GM19438 (cell line): ENCODE results near the gene TIMM29.

ENCODE experiments used
- ATAC-seq: cut with Tn5 transposase; IDR thresholded peaks from one replicate; pipeline ENCODE4 v1.9.1; 2021; ENCODE audit warnings: low read depth; ENCODE audit not compliant: unreplicated experiment

Gene TIMM29

GRCh38 chr19:10911579-10912363 lies 16.8 kb upstream of the TIMM29 start:
- no peak for ATAC-seq

GRCh38 chr19:10912619-10913018 lies 16.0 kb upstream of the TIMM29 start:
- no peak for ATAC-seq

GRCh38 chr19:10913716-10914340 lies 14.8 kb upstream of the TIMM29 start:
- no peak for ATAC-seq

DNA sequence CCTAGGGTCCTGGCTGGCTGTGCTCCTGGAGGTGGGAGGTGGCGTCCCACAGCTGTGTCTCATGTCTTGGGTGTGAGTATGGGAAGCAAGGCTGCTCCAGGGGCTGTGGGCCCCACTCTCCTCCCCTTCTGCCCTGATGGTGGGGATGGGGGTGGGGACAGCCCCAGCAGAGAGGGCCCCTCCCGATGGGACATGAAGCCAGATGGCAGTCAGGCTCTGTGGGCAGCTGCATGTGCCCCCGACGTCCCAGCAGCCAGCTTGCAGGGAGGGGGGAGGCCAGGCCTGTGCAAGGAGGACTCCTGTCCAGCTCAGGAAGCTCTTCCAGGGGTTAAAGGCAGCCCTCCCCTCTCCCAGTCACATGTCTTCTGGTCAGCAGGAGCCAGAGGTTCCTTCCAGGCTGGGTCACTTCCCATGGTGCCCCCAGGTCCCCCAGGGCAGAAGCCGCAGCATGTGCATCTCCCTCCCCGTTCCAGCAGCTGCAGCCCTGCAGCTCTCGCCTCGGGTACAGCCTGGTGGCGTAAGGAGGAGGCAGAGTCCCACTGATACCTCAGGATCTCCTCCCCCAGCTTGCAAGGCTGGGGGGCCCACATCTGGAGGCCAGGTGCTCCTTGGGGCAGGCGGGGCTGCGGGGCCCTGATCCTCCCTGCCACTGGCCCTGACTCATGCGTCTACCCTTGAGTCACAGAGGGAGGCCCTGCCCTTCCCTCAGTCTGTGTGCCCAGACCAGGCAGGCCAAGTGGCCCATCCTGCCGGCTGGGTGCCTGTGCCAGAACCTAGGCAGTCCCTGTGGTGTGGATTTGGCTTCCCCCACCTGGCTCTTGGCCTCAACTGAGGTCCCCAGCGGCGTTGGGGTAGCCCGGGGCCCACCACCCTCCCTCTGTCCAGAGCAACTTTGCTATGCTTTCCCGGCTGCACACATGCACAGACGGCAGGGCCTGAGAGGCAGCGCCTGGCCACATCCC lies 13.2 kb upstream of the TIMM29 start:
- ATAC-seq, result no peak

- no peak for ATAC-seq
Measured at GRCh38 chr19:10916602-10917001, 12.0 kb upstream of the TIMM29 start.

GRCh38 chr19:10918359-10918758 lies 10.3 kb upstream of the TIMM29 start:
- no peak for ATAC-seq

GRCh38 chr19:10919352-10920287 lies 9.0 kb upstream of the TIMM29 start:
- no peak for ATAC-seq

DNA sequence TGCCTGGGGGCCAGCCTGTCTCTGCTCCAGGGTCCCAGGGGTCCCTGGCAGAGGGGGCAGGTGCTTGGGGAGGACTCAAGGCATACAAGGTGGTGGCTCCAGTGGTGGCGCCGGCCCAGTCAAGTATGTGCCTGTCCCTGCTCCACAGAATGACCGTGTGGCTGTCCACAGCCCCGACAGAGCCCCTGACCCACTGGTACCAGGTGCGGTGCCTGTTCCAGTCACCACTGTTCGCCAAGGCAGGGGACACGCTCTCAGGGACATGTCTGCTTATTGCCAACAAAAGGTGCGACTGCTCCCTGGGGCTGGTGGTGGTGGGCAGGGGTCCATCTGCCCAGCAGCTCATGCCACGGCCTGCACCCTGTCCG lies 8.3 kb upstream of the TIMM29 start:
- no peak for ATAC-seq

DNA sequence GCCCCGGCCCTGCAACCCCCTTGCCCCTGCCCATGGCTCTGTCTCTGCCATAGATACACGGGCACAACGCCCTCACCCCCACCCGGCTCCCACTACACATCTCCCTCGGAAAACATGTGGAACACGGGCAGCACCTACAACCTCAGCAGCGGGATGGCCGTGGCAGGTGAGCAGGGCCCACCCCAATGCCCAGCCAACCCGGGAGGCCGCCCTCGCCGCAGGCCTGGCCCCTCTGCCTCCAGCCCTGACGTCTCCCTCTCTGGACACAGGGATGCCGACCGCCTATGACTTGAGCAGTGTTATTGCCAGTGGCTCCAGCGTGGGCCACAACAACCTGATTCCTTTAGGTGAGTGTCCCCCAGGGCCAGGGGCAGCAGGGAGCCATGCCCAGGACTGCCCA lies 7.8 kb upstream of the TIMM29 start:
- ATAC-seq, result no peak

GRCh38 chr19:10921199-10921909 lies 7.3 kb upstream of the TIMM29 start:
- ATAC-seq, result no peak

- no peak for ATAC-seq
Measured at GRCh38 chr19:10921910-10922637, 6.5 kb upstream of the TIMM29 start.

- no peak for ATAC-seq
Measured at GRCh38 chr19:10922638-10923014, 6.0 kb upstream of the TIMM29 start.

DNA sequence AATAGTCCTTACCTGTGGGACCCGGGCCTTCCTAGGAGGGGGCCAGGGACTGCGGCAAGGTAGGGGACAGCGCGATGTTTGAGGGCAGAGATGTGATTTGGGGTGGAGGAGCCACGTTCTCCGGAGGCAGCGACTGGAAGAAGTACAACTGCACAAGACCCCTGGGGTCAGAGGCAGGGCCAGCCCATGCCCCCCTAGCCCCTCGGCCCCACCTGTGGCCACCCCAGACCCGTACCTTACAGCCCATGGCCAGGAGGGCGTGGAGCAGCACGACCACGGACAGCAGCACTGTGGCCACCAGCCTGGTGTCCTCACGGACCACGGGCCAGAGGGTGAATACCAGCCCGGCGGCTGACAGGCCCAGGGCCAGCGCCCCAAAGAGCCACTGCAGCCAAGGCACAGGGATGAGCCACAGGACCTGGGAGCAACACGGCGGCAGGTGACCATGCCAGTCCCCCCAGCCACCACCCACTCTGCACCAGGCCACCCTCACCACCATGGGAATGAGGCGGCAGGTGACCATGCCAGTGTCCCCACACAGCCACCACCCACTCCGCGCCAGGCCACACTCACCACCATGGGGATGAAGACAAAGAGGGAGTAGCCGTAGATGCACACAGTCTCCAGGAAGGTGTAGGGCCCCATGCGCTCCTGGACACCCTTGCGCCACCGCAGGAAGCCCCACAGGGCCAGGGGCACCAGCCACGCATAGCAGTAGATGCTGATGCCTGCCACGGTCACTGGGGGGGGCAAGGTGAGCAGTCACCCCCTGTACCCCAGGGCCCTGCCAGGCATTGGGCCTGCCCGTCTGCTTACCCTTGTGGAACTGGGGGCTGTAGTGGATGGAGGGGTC lies 5.1 kb upstream of the TIMM29 start:
- no peak for ATAC-seq

DNA sequence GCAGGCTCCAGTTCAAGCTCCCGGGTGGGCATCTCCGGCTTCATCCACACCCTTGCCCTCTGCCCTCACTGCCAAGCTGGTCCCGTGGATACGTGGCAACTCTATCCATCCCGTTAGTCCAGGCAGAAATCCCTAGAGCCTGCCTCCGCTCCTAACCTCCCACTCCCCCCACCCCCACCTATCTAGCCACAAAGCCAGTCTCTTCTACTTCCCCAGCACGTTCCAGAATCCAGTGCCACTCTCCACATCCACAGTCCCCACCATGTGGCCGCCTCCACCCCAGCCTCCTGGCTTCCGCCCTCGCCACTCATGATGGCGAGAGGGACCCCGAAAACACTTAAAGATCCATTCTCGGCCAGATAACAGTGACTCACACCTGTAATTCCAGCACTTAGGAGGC lies 4.0 kb upstream of the TIMM29 start:
- ATAC-seq, result no peak

DNA sequence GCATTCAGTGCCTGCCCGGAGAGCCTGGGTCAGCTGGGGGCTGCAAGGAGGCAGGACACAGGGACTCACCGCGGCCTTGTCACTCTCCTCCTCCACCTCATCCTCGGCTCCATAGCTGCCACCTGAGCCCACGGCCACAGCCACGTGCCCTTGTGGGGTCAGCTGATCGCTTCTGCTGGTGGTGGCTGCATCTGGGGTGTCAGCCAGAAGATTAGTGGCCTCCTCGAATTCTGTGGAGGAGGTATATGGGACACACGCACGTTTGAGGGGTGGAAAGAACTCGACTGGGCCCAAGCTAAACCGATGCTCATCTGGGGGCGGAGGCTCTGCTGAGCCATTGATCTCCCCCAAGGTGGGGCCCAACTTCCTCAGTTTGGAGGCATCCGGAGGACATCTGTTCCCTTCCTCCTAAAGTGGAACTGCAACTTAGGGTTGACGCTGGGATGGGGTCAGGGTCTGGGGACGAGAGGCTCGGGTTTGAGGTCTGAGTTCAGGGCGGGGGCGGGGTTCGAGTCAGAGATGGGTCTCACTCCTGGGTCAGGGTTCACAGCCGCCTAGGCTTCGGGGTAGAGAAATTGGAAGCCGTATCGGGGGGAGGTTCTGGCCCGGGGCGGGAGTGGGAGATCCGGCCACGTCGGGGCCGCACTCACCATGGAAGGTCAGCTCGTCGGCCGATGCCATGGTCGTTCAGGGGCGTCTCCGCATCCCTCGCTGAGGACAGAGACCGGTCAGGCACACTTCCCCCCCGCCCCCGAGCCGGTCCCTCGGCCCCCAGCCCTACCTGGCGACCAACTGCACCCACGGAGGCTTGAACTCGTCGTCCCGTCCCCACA lies 665 bp upstream of the TIMM29 start:
- peak; percentile 4 for ATAC-seq

DNA sequence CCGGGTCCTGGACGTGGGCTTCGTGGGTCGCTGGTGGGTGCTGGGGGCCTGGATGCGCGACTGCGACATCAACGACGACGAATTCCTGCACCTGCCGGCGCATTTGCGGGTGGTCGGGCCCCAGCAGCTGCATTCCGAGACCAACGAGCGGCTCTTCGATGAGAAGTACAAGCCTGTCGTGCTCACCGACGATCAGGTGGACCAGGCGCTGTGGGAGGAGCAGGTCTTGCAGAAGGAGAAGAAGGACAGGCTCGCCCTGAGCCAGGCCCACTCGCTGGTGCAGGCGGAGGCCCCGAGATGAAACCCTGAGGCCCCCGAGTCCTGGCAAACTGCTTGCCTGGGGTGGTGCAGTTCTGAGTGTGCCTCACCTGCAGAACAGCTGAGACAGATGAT lies 787 bp downstream of the TIMM29 start:
- ATAC-seq, result no peak

- no peak for ATAC-seq
Measured at GRCh38 chr19:10935371-10936059, 6.9 kb downstream of the TIMM29 start.
